HL-60 (cell line): Measurements from ENCODE around the gene DPP4.

Source experiments
- DNase-seq, 2 experiments: peaks; one replicate each; pipeline ENCODE4 v3.0.0-alpha.2; 2010 to 2020; ENCODE audit warnings: low read depth in 1 of 2, low spot score in 1 of 2
- H3K27ac ChIP-seq: fragments of 250-450 bp; sonication (Bioruptor Pico); replicated peaks from 2 replicates; pipeline ENCODE4 v1.5.1; 2020; ENCODE audit warnings: mild to moderate bottlenecking, moderate library complexity
- H3K27me3 ChIP-seq: fragments of 250-450 bp; sonication (Bioruptor Pico); 2 replicates; pipeline ENCODE4 v1.5.1; 2021; ENCODE audit warnings: mild to moderate bottlenecking, moderate library complexity; ENCODE audit not compliant: insufficient read depth, poor library complexity, severe bottlenecking
- H3K4me3 ChIP-seq: replicated peaks from 2 replicates; pipeline ENCODE4 v1.5.1; 2011; ENCODE audit warnings: mild to moderate bottlenecking, control low read depth, low read length; ENCODE audit not compliant: insufficient read depth
- GABPA ChIP-seq: IDR thresholded peaks from 2 replicates; pipeline ENCODE4 v1.6.1; 2012; ENCODE audit warnings: low read depth
- POLR2AphosphoS5 ChIP-seq: IDR thresholded peaks from 2 replicates; pipeline ENCODE4 v1.6.1; 2012; ENCODE audit warnings: low read depth
- SPI1 ChIP-seq: IDR thresholded peaks from 2 replicates; pipeline ENCODE4 v1.6.1; 2012; ENCODE audit warnings: low read depth, mild to moderate bottlenecking, borderline replicate concordance
- TF ChIP-seq, protein P1 (sequence below): IDR thresholded peaks from 2 replicates; pipeline ENCODE4 v1.6.1; 2012; ENCODE audit warnings: low read depth; ENCODE audit not compliant: insufficient replicate concordance
- TF ChIP-seq, protein P2 (sequence below): IDR thresholded peaks from one replicate; pipeline ENCODE4 v1.5.1; 2011; ENCODE audit warnings: low read length, control low read depth, inconsistent platforms; ENCODE audit not compliant: insufficient read depth

DPP4 gene

GRCh38 chr2:161991991-161992390 lies 82.0 kb downstream of the DPP4 start:
- DNase-seq: no peak
- no peak for TF ChIP-seq POLR2AphosphoS5
- TF ChIP-seq, protein P1, sequence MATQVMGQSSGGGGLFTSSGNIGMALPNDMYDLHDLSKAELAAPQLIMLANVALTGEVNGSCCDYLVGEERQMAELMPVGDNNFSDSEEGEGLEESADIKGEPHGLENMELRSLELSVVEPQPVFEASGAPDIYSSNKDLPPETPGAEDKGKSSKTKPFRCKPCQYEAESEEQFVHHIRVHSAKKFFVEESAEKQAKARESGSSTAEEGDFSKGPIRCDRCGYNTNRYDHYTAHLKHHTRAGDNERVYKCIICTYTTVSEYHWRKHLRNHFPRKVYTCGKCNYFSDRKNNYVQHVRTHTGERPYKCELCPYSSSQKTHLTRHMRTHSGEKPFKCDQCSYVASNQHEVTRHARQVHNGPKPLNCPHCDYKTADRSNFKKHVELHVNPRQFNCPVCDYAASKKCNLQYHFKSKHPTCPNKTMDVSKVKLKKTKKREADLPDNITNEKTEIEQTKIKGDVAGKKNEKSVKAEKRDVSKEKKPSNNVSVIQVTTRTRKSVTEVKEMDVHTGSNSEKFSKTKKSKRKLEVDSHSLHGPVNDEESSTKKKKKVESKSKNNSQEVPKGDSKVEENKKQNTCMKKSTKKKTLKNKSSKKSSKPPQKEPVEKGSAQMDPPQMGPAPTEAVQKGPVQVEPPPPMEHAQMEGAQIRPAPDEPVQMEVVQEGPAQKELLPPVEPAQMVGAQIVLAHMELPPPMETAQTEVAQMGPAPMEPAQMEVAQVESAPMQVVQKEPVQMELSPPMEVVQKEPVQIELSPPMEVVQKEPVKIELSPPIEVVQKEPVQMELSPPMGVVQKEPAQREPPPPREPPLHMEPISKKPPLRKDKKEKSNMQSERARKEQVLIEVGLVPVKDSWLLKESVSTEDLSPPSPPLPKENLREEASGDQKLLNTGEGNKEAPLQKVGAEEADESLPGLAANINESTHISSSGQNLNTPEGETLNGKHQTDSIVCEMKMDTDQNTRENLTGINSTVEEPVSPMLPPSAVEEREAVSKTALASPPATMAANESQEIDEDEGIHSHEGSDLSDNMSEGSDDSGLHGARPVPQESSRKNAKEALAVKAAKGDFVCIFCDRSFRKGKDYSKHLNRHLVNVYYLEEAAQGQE: no peak
- TF ChIP-seq SPI1: no peak
- TF ChIP-seq, protein P2, sequence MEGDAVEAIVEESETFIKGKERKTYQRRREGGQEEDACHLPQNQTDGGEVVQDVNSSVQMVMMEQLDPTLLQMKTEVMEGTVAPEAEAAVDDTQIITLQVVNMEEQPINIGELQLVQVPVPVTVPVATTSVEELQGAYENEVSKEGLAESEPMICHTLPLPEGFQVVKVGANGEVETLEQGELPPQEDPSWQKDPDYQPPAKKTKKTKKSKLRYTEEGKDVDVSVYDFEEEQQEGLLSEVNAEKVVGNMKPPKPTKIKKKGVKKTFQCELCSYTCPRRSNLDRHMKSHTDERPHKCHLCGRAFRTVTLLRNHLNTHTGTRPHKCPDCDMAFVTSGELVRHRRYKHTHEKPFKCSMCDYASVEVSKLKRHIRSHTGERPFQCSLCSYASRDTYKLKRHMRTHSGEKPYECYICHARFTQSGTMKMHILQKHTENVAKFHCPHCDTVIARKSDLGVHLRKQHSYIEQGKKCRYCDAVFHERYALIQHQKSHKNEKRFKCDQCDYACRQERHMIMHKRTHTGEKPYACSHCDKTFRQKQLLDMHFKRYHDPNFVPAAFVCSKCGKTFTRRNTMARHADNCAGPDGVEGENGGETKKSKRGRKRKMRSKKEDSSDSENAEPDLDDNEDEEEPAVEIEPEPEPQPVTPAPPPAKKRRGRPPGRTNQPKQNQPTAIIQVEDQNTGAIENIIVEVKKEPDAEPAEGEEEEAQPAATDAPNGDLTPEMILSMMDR: no peak
- no peak for TF ChIP-seq GABPA
- no peak overlapping the region for H3K27ac ChIP-seq
- H3K4me3 ChIP-seq: no peak overlapping the region
- H3K27me3 ChIP-seq: no peaks in the 10 kb centered on the region

DNA sequence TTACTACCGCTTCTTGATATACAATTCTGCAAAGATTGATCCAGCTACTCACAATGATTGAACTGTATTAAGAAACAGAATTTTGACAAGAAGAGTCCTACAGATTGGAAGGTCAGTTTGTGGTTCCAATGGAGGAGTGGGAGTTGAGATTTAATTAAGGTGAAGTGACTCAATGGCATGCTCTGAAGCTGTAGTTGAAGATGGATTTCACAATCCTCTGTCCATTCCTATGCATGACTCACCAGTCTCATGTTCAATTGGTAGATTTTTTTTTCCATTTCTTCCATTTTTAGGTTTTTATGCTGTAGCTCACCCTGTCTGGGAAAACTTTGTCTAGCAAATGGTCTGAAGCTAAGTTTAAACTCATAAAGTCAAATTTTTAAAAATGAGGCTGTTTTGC lies 83.3 kb downstream of the DPP4 start:
- TF ChIP-seq, protein P1: no peak
- TF ChIP-seq SPI1: no peak
- no peak for TF ChIP-seq GABPA
- TF ChIP-seq, protein P2: no peak
- TF ChIP-seq POLR2AphosphoS5: no peak
- Histone ChIP-seq H3K4me3 (no peak overlapping the region), H3K27ac (no peak overlapping the region), H3K27me3 (no peaks in the 10 kb centered on the region)
- no peak for DNase-seq

- no peak overlapping the region for H3K27ac ChIP-seq
- no peaks in the 10 kb centered on the region for H3K27me3 ChIP-seq
- no peak overlapping the region for H3K4me3 ChIP-seq
- no peak for DNase-seq
- TF ChIP-seq SPI1 (no peak), POLR2AphosphoS5 (no peak)
- TF ChIP-seq, protein P2: no peak
These were observed 84.0 kb downstream of the DPP4 start for GRCh38 chr2:161990036-161990435.

DNA sequence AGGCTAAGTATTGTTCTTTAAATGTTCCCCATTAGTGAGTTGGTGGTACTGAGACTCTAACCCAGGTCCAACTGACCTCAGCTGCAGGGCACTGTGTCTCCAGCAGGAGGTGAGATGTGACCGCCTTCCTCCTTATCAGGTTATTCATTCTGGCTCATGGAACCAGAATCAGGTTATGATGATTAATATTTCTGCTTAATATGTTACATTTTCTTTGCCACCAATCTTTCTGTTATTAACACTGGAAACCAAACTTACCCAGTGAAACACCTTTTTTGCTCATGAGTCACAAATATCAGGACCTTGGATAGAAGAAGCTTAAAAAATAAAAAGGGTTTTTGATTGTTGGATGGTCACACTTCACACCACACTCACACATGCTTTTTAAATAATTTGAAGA lies 85.4 kb downstream of the DPP4 start:
- TF ChIP-seq POLR2AphosphoS5: no peak
- TF ChIP-seq GABPA: no peak
- TF ChIP-seq SPI1: no peak
- TF ChIP-seq, protein P1: peak; percentile 70
- TF ChIP-seq, protein P2: no peak
- H3K27ac ChIP-seq: no peak overlapping the region

More for the DNA sequence above, 85.4 kb downstream of the DPP4 start:
- DNase-seq: no peak
- Histone ChIP-seq H3K27me3 (no peaks in the 10 kb centered on the region), H3K4me3 (no peak overlapping the region)
